Measurements from ENCODE around the gene IGSF21. TPM values are rescaled to one million over a fixed set of nuclear protein-coding genes. Genes with fewer than 3 reads are reported as not detected.
A peak's percentile ranks its signal among the peaks of the same experiment; 100 is the strongest.

The IGSF21 gene
- total RNA-seq, 1 donor from 2014 or later: 0.35 TPM

DNA sequence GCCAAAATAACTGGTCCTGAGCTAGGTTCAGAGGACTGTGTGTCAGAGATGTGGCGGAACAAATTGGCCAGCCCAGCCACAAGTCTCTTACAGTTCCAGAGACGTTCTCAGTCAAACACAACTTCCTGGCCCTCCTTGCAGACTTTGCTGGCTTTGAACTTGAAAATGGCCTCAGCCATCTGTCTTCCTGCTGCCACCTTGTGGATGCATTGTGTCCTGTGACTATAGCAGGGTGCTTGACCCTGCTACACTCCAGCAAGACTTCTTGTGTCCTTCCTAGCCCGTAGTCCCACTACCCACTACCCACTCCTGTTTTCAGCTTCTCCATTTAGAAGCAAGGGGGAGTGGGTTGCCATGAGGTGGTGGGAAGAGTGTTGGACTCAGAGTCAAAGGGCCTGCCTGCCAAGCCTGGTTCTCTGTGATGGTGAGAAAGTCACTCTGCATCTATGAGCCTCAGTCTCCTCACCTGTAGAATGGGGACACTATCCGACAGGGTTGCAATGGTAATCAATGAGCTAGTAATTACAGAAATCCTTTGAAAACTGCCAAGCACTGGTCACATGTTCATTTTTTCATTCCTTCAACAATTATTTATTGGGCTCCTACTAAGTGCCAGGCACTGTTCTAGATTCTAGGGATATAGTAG lies 109.9 kb downstream of the IGSF21 start:
- Mint-ChIP-seq H3K4me1 (no peaks in the 10 kb centered on the region), H3K4me3 (no peak overlapping the region), H3K27me3 (ENCODE audit: low read depth) (peaks cover 72% of the 10 kb centered on the region), H3K27ac (ENCODE audit: unreplicated experiment) (no peak overlapping the region), H3K36me3 (ENCODE audit: low read depth) (no peaks in the 10 kb centered on the region), H3K9me3 (no peaks in the 10 kb centered on the region)
- DNase-seq (ENCODE audit: low read depth, low spot score): peak; percentile 10
- TF ChIP-seq, protein P1, sequence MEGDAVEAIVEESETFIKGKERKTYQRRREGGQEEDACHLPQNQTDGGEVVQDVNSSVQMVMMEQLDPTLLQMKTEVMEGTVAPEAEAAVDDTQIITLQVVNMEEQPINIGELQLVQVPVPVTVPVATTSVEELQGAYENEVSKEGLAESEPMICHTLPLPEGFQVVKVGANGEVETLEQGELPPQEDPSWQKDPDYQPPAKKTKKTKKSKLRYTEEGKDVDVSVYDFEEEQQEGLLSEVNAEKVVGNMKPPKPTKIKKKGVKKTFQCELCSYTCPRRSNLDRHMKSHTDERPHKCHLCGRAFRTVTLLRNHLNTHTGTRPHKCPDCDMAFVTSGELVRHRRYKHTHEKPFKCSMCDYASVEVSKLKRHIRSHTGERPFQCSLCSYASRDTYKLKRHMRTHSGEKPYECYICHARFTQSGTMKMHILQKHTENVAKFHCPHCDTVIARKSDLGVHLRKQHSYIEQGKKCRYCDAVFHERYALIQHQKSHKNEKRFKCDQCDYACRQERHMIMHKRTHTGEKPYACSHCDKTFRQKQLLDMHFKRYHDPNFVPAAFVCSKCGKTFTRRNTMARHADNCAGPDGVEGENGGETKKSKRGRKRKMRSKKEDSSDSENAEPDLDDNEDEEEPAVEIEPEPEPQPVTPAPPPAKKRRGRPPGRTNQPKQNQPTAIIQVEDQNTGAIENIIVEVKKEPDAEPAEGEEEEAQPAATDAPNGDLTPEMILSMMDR (conservative IDR thresholded peaks at IDR 0.05): peak; percentile 54

- Mint-ChIP-seq H3K27ac (ENCODE audit: unreplicated experiment) (no peak overlapping the region), H3K36me3 (ENCODE audit: low read depth) (no peaks in the 10 kb centered on the region), H3K27me3 (ENCODE audit: low read depth) (peaks cover 58% of the 10 kb centered on the region), H3K9me3 (peaks cover 6% of the 10 kb centered on the region), H3K4me1 (no peaks in the 10 kb centered on the region), H3K4me3 (no peak overlapping the region)
- TF ChIP-seq, protein P1 (conservative IDR thresholded peaks at IDR 0.05): no peak
- DNase-seq (ENCODE audit: low read depth, low spot score): no peak
These were observed 122.0 kb downstream of the IGSF21 start for GRCh38 chr1:18229625-18230024.

GRCh38 chr1:18230321-18230720 lies 122.7 kb downstream of the IGSF21 start:
- no peaks in the 10 kb centered on the region for H3K36me3 Mint-ChIP-seq (ENCODE audit: low read depth)
- peaks cover 6% of the 10 kb centered on the region for H3K9me3 Mint-ChIP-seq
- DNase-seq (ENCODE audit: low read depth, low spot score): no peak
- H3K27me3 Mint-ChIP-seq (ENCODE audit: low read depth): peaks cover 59% of the 10 kb centered on the region
- H3K27ac Mint-ChIP-seq (ENCODE audit: unreplicated experiment): no peak overlapping the region
- no peak overlapping the region for H3K4me3 Mint-ChIP-seq
- TF ChIP-seq, protein P1 (conservative IDR thresholded peaks at IDR 0.05): no peak
- H3K4me1 Mint-ChIP-seq: no peaks in the 10 kb centered on the region

DNA sequence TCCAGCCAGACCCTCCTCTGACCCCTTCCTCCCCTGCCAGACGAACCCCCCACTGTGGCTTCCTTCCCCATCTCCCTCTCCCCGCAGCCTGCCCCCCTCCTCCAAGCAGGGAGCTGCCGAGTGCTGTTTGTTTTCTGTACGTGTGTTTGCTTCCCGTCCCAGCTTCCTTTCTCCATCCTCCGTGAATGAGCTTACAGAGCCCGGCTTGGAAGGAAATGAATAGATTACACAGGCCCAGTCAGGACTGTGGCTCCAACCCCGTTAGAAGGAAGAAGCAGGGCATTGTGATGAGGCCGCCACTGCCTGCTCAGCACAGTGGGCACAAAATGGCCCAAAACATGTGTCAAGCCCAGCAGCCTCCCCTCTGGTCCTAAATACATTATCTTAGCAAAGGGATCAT lies 123.2 kb downstream of the IGSF21 start:
- Mint-ChIP-seq H3K27me3 (ENCODE audit: low read depth) (peaks cover 60% of the 10 kb centered on the region), H3K27ac (ENCODE audit: unreplicated experiment) (no peak overlapping the region), H3K9me3 (peaks cover 6% of the 10 kb centered on the region), H3K4me3 (no peak overlapping the region), H3K36me3 (ENCODE audit: low read depth) (no peaks in the 10 kb centered on the region), H3K4me1 (no peaks in the 10 kb centered on the region)
- DNase-seq (ENCODE audit: low read depth, low spot score): no peak
- TF ChIP-seq, protein P1 (conservative IDR thresholded peaks at IDR 0.05): no peak

- peaks cover 6% of the 10 kb centered on the region for H3K9me3 Mint-ChIP-seq
- no peaks in the 10 kb centered on the region for H3K4me1 Mint-ChIP-seq
These were observed 124.5 kb downstream of the IGSF21 start for GRCh38 chr1:18232052-18232451.

More at GRCh38 chr1:18232052-18232451, 124.5 kb downstream of the IGSF21 start:
- DNase-seq (ENCODE audit: low read depth, low spot score): no peak
- Mint-ChIP-seq H3K4me3 (no peak overlapping the region), H3K27ac (ENCODE audit: unreplicated experiment) (no peak overlapping the region), H3K36me3 (ENCODE audit: low read depth) (no peaks in the 10 kb centered on the region), H3K27me3 (ENCODE audit: low read depth) (peaks cover 68% of the 10 kb centered on the region)
- TF ChIP-seq, protein P1 (conservative IDR thresholded peaks at IDR 0.05): peak; percentile 59
